NB4 (cell line): ENCODE measurements around the gene PLEKHG3.

Source experiments
- POLR2A ChIP-seq: IDR thresholded peaks from 2 replicates; pipeline ENCODE4 v1.6.1; 2011; ENCODE audit warnings: mild to moderate bottlenecking; ENCODE audit not compliant: insufficient read length; ENCODE audit errors: extremely low read depth
- TF ChIP-seq, protein P1 (sequence below): IDR thresholded peaks from 2 replicates; pipeline ENCODE4 v1.6.1; 2011; ENCODE audit warnings: low read depth, low read length
- TF ChIP-seq, protein P2 (sequence below): IDR thresholded peaks from one replicate; pipeline ENCODE4 v1.5.1; 2012; ENCODE audit warnings: low read depth, low read length

DNA sequence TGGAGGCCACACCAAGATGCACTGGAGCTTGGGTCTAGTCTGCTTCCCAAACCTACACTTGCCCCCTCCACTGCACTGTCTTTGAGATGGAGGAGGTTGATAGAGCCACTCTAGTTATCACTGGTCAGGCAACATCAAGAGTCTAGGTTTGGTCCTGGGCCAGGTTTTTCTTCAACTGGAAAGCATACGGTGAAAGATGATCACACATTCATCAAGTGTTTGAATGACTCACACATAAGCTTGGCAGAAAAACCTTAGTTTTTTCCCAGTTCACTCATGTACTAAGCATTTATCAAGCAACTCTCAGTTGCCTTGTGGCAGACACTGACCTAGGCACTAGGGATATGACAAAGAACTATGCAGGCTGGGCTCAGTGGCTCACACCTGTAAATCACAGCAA, 84.5 kb downstream of the PLEKHG3 start:
- TF ChIP-seq, protein P1, sequence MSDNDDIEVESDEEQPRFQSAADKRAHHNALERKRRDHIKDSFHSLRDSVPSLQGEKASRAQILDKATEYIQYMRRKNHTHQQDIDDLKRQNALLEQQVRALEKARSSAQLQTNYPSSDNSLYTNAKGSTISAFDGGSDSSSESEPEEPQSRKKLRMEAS = no peak
- TF ChIP-seq, protein P2, sequence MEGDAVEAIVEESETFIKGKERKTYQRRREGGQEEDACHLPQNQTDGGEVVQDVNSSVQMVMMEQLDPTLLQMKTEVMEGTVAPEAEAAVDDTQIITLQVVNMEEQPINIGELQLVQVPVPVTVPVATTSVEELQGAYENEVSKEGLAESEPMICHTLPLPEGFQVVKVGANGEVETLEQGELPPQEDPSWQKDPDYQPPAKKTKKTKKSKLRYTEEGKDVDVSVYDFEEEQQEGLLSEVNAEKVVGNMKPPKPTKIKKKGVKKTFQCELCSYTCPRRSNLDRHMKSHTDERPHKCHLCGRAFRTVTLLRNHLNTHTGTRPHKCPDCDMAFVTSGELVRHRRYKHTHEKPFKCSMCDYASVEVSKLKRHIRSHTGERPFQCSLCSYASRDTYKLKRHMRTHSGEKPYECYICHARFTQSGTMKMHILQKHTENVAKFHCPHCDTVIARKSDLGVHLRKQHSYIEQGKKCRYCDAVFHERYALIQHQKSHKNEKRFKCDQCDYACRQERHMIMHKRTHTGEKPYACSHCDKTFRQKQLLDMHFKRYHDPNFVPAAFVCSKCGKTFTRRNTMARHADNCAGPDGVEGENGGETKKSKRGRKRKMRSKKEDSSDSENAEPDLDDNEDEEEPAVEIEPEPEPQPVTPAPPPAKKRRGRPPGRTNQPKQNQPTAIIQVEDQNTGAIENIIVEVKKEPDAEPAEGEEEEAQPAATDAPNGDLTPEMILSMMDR = no peak
- TF ChIP-seq POLR2A = no peak
